HG03064 (cell line): ENCODE results near the gene C11orf91.
"Not testable (repeated sequence)": the region's sequence is repeated elsewhere in the genome, so short reads cannot be mapped to it uniquely, and the experiment has no call there.

Experiments
- ATAC-seq: cut with Tn5 transposase; IDR thresholded peaks from one replicate; pipeline ENCODE4 v1.9.1; 2021; ENCODE audit warnings: low read depth; ENCODE audit not compliant: unreplicated experiment

Gene C11orf91

GRCh38 chr11:33700502-33701271 is at the start of gene C11orf91:
Gene C11orf91 (minus strand): TSS chr11:33700826. CDS start chr11:33700740, 86 bp downstream.
- ATAC-seq, result peak; percentile 82

- ATAC-seq, result no peak
Observed at GRCh38 chr11:33747979-33748378, 47.4 kb upstream of the C11orf91 start.

DNA sequence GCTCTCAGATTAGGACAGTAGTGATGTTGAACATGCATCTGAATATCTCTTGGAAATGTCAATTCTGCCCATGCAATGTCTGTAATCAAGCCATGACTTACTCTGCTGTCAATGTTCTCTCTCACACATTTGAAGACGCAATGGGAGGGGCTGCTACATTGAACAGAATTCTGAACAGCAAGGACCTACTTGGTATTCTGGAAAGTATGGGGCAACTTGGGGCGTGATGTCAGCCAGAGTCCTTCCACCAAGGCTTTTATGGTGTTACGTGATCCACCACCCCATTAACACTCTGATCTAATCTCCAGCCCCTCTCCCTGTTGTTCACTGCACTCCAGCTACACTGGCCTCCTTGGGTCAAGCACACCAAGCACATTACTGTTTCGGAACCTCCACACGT is 42.7 kb upstream of the C11orf91 start:
- ATAC-seq, result no peak

DNA sequence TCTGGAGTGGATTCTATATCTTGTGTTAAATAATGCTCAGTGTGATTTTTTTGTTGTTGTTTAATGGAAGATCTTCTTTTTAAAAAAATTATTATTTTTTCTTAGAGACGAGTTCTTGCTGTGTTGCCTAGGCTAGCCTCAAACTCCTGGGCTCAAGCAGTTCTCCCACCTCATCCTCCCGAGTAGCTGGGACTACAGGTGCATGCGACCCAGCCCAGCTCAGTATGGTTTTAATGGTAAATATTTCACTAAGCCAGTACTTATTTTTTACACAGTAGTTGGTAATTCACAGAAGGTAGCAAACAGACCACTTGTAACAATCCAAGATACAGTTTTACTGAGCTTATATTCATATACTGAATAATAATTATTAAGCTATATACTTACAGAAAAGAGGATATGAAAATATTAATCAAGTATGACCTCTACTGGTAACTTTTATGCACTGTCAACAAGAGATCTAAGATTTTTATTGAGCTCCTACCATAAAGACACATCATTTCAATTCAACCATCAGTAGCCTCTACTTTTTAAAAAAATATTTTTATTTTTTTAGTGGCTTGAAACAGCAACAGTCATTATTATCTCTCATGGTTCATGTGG is 41.7 kb upstream of the C11orf91 start:
- ATAC-seq, result no peak

- no peak for ATAC-seq
Observed at GRCh38 chr11:33741806-33742205, 41.2 kb upstream of the C11orf91 start.

- no peak for ATAC-seq
Observed at GRCh38 chr11:33737362-33737821, 36.8 kb upstream of the C11orf91 start.

GRCh38 chr11:33736148-33736812 is 35.7 kb upstream of the C11orf91 start, which contains the start of gene CD59:
Gene CD59 (minus strand): TSS chr11:33736423. CDS start chr11:33722445, 13,978 bp downstream.
- peak; percentile 56 for ATAC-seq

GRCh38 chr11:33735271-33736147 is 34.9 kb upstream of the C11orf91 start:
- peak; percentile 44 for ATAC-seq

GRCh38 chr11:33734441-33735270 is 34.0 kb upstream of the C11orf91 start:
- no peak for ATAC-seq

DNA sequence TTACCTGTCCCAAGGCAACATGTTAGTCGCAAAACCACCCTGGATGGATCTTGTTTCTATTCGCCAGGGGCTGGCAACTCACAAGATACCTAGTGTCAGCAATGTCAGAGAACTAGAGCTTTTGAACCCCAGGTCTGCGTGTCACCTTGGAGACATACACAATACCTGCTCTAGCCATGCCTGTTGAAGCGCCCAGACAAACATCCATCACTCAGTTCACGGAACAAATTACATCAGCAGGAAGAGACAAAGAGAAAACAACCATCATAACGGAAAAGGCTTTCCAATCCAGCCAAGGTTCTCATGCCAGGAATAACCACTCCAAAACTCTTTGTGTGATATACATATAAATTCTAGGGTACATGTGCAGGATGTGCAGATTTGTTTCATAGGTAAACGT is 33.4 kb upstream of the C11orf91 start:
- no peak for ATAC-seq

DNA sequence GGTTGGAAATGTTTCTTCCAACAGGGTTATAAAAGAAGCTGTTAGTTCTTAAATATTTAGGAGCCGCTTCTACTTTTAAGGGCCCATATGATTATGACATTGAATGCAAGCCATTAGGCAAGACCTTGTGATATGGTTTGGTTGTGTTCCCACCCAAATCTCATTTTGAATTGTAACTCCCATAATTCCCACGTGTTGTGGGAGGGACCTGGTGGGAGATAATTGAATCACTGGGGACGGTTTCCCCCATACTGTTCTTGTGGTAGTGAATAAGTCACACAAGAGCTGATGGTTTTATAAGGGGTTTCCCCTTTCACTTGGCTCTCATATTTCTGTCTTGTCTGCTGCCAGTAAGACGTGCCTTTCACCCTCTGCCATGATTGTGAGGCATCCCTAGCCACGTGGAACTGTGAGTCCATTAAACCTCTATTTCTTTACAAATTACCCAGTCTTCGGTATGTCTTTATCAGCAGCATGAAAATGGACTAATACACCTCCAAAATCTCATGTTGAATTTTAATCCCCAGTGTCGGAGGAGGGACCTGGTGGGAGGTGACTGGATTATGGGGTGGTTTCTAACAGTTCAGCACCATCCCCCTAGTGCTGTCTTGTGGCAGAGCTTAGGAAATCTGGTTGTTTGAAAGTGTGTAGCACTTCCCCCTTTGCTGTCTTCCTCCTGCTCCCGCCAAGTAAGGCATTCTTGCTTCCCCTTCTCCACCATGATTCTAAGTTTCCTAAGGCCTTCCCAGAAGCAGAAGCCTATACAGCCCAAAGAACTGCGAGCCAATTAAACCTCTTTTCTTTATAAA is 31.3 kb upstream of the C11orf91 start:
- ATAC-seq, result no peak

- no peak for ATAC-seq
Observed at GRCh38 chr11:33730716-33731115, 30.1 kb upstream of the C11orf91 start.

DNA sequence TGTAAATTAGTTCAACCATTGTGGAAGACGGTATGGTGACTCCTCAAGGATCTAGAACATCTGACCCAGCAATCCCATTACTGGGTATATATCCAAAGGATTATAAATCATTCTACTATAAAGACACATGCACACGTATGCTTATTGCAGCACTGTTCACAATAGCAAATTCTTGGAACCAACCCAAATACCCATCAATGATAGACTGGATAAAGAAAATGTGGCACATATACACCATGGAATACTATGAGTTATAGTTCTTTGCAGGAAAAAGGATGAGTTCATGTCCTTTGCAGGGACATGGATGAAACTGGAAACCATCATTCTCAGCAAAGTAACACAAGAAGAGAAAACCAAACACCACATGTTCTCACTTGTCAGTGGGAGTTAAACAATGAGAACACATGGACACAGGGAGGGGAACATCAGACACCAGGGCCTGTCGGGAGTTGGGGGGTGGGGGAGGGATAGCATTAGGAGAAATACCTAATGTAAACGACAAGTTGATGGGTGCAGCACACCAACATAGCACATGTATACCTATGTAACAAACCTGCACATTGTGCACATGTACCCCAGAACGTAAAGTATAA is 28.5 kb upstream of the C11orf91 start:
- ATAC-seq, result not testable (repeated sequence)

GRCh38 chr11:33727539-33727938 is 26.9 kb upstream of the C11orf91 start:
- ATAC-seq, result not testable (repeated sequence)

DNA sequence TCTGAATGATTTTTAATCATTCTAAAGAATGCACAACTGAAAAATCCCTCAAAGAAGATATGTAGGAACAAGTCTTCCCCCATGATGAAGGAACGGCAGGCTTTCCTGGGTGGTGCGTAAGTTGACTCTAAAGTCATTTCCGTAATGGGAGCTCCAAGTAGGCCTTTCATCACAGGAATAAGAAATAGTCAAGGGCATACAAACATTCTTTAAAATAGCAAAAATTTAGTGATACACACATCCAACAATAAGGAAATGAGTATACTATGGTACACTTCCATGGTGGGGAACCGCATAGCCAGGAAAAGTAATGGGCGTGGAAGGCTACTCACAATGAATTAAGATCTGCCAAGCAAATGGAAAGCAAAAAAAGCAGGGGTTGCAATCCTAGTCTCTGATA is 24.9 kb upstream of the C11orf91 start:
- ATAC-seq, result no peak

DNA sequence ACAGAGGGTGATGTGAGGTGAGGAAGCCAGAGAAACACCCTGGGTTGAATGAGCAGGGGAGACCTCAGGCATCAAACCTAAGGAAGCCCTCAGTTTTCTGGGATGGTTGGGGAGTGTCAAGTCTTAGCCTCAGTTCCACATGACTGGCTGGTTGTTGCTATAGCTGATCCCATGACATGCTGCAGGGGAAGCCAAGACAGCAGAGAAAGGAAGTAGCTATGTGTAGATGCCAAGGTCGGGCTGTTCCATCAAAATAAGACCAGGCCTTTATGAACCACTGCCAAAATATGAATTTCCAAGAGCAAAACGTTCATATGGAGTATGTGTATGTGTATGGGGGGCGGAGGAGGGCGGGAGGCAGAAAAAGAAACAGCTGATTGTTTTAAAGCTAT is 24.0 kb upstream of the C11orf91 start:
- ATAC-seq, result no peak

- ATAC-seq, result no peak
Observed at GRCh38 chr11:33723238-33723881, 22.7 kb upstream of the C11orf91 start.
